ENCODE measurements around the gene EBF3. TPM values are rescaled to one million over a fixed set of nuclear protein-coding genes. Genes with fewer than 3 reads are reported as not detected.

EBF3 gene
- total RNA-seq, 1 donor from 2014 or later: 0.07 TPM

GRCh38 chr10:129961157-129961701, 2.8 kb downstream of the EBF3 start:
- H3K4me1 Mint-ChIP-seq (ENCODE audit: low read depth, unreplicated experiment): peaks cover 1% of the 10 kb centered on the region
- no peaks in the 10 kb centered on the region for H3K36me3 ChIP-seq (ENCODE audit: insufficient read depth, low read length)
- H4K20me1 ChIP-seq (ENCODE audit: insufficient read depth, low read length): peaks cover 9% of the 10 kb centered on the region
- no peak overlapping the region for H3K27ac ChIP-seq (ENCODE audit: low read depth, low read length)
- no peak for TF ChIP-seq EZH2 (IDR thresholded peaks at IDR 0.05; ENCODE audit: insufficient read depth, low read length)
- TF ChIP-seq CTCF (IDR thresholded peaks at IDR 0.05; ENCODE audit: insufficient read depth, low read depth, low read length): no peak
- no peak overlapping the region for H3K4me2 ChIP-seq (ENCODE audit: low read length)
- DNase-seq (ENCODE audit: low read depth) (no peak), FAIRE-seq (no peak)
- no peak overlapping the region for H3K9ac ChIP-seq (ENCODE audit: low read length)
- peaks cover 6% of the 10 kb centered on the region for H3K4me1 ChIP-seq (ENCODE audit: insufficient read depth, low read length)
- peaks cover 81% of the 10 kb centered on the region for H3K27me3 ChIP-seq (ENCODE audit: insufficient read depth, low read length)
- no peak overlapping the region for H3K4me3 ChIP-seq (ENCODE audit: insufficient read depth, low read depth, low read length)
- H3K4me3 Mint-ChIP-seq (ENCODE audit: unreplicated experiment): no peak overlapping the region
- peaks cover 65% of the 10 kb centered on the region for H3K27me3 Mint-ChIP-seq (ENCODE audit: low read depth, unreplicated experiment)
- H3K36me3 Mint-ChIP-seq (ENCODE audit: low read depth, unreplicated experiment): no peaks in the 10 kb centered on the region
- H3K79me2 ChIP-seq (ENCODE audit: insufficient read depth, low read length): no peaks in the 10 kb centered on the region
- peaks cover 11% of the 10 kb centered on the region for H3K9me3 Mint-ChIP-seq (ENCODE audit: unreplicated experiment)
- H3K27ac Mint-ChIP-seq (ENCODE audit: unreplicated experiment): no peak overlapping the region
- no peaks in the 10 kb centered on the region for H3K9me3 ChIP-seq (ENCODE audit: insufficient read depth, low read depth, low read length)
- no peak overlapping the region for H2AFZ ChIP-seq (ENCODE audit: low read depth, low read length)

GRCh38 chr10:129960481-129961156, 3.5 kb downstream of the EBF3 start:
- no peak for FAIRE-seq
- TF ChIP-seq EZH2 (IDR thresholded peaks at IDR 0.05; ENCODE audit: insufficient read depth, low read length) (no peak), CTCF (IDR thresholded peaks at IDR 0.05; ENCODE audit: insufficient read depth, low read depth, low read length) (no peak)
- Histone ChIP-seq H3K4me3 (ENCODE audit: insufficient read depth, low read depth, low read length) (no peak overlapping the region), H3K9ac (ENCODE audit: low read length) (no peak overlapping the region), H3K4me2 (ENCODE audit: low read length) (no peak overlapping the region), H3K79me2 (ENCODE audit: insufficient read depth, low read length) (no peaks in the 10 kb centered on the region), H3K4me1 (ENCODE audit: insufficient read depth, low read length) (peaks cover 6% of the 10 kb centered on the region), H3K27ac (ENCODE audit: low read depth, low read length) (no peak overlapping the region), H4K20me1 (ENCODE audit: insufficient read depth, low read length) (peaks cover 4% of the 10 kb centered on the region), H3K9me3 (ENCODE audit: insufficient read depth, low read depth, low read length) (no peaks in the 10 kb centered on the region), H2AFZ (ENCODE audit: low read depth, low read length) (no peak overlapping the region), H3K27me3 (ENCODE audit: insufficient read depth, low read length) (peaks cover 80% of the 10 kb centered on the region), H3K36me3 (ENCODE audit: insufficient read depth, low read length) (no peaks in the 10 kb centered on the region)
- Mint-ChIP-seq H3K36me3 (ENCODE audit: low read depth, unreplicated experiment) (no peaks in the 10 kb centered on the region), H3K9me3 (ENCODE audit: unreplicated experiment) (peaks cover 6% of the 10 kb centered on the region), H3K27ac (ENCODE audit: unreplicated experiment) (no peak overlapping the region), H3K4me1 (ENCODE audit: low read depth, unreplicated experiment) (peaks cover 1% of the 10 kb centered on the region), H3K4me3 (ENCODE audit: unreplicated experiment) (no peak overlapping the region), H3K27me3 (ENCODE audit: low read depth, unreplicated experiment) (peaks cover 64% of the 10 kb centered on the region)
- DNase-seq (ENCODE audit: low read depth): no peak

All from astrocyte (in vitro differentiated cells and primary cell).